AG04449 (cell line): ENCODE data around the gene CALCB.

Source experiments
- CTCF ChIA-PET: fragments of 350-600 bp; formaldehyde crosslinking; extraction: SDS; loops from one replicate; lab custom pipeline; 2021; ENCODE audit warnings: antibody characterized with exemption; lab: Yijun Ruan, JAX
- POLR2A ChIA-PET: fragments of 400-600, 350-600 bp; formaldehyde crosslinking; extraction: SDS; loops from one replicate; lab custom pipeline; 2020; ENCODE audit warnings: antibody characterized with exemption, inconsistent platforms; lab: Yijun Ruan, JAX
- DNase-seq: peaks from one replicate; pipeline ENCODE4 v3.0.0-alpha.2; 2010; ENCODE audit warnings: low read depth, low spot score
- H3K4me3 ChIP-seq: 2 replicates; pipeline ENCODE4 v1.5.1; 2011; ENCODE audit warnings: low read depth, mild to moderate bottlenecking, control low read depth, low read length
- CTCF ChIP-seq: IDR thresholded peaks from one replicate; pipeline ENCODE4 v1.5.1; 2011; ENCODE audit warnings: mild to moderate bottlenecking, moderate library complexity, low read length, control low read depth, inconsistent platforms; ENCODE audit not compliant: insufficient read depth; ENCODE audit errors: missing control alignments

The CALCB gene

GRCh38 chr11:15106201-15106965 lies 33.0 kb downstream of the CALCB start:
- no peak overlapping the region; the same call in 1 of the 2 replicates for H3K4me3 ChIP-seq
- DNase-seq: no peak
- TF ChIP-seq CTCF: no peak
- ChIA-PET POLR2A (interaction anchor here (0.8 to 1.1 kb wide), 3 partner anchors 17 to 91 kb away, joined by 3 to 4 read pairs (median 3); no protein-coding TSS in a partner anchor), CTCF (interaction anchor here (1.0 to 13.6 kb wide), 9 partner anchors 12 to 198 kb away, joined by 3 to 373 read pairs (median 4); no protein-coding TSS in a partner anchor)

DNA sequence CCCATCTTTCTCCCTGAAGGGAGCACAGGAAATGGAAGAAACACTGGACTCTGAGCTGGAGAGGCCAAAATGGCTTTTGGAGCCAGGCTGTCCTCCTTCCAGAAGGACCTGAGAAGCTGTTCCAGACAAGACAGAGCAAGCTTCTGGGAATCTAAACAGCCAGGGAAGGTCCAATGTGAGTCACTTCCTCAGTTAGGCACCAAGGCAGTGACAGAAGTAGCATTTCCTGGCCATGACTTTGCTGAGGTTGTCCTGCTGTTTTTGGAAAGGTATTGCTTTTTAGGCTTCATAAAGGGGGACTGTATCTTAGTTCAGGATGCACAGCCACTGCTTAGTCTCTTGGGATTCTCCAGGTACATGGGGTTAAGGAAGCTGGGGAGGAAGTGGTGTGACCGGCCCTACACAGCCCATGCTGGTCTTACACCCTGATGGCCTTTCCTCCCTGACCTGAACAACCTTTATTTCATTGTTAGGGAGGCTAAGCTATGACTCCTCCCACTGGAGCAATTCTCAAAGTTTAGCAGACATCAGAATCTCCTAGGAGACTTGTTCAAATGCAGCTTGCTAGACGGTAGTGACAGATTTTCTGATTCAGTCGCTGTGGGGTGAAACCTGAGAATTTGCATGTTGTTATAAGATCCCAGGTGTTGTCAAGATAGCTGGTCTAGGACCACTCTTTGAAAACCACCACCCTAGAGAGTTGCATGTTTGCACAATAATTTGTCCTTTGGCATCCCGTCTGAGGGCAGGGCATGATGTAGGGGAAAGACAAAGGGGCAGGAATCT lies 34.5 kb downstream of the CALCB start:
- DNase-seq: no peak
- CTCF ChIA-PET: interaction anchor here (0.6 to 13.6 kb wide), 8 partner anchors 8 to 100 kb away, joined by 3 to 373 read pairs (median 4); no protein-coding TSS in a partner anchor
- H3K4me3 ChIP-seq: no peak overlapping the region

GRCh38 chr11:15108592-15109130 lies 35.3 kb downstream of the CALCB start:
- POLR2A ChIA-PET: no interaction called here
- CTCF ChIA-PET: interaction anchor here (0.6 to 13.6 kb wide), 6 partner anchors 9 to 99 kb away, joined by 3 to 373 read pairs (median 4); no protein-coding TSS in a partner anchor

More for the DNA sequence above, 34.5 kb downstream of the CALCB start:
- POLR2A ChIA-PET: no interaction called here
- no peak for TF ChIP-seq CTCF

DNA sequence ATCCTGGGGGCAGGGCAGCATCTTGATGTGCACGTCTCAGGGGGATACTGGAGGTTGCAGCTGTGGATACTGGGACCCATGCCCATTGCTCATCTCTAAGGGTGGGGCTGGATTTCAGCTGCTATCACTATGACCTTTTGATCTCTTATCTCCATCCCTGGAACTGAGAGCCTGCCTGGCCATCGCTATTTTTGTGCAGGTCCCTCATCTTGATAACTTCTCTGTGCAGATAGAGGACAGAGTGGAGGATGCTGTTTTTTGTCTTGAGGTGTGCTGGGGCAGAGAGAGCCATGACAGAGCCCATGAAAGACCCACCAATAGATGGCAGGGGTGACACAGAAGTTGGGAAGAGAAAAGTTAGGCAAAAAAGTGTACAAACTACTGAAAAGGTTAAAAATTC lies 36.2 kb downstream of the CALCB start:
- H3K4me3 ChIP-seq: no peak overlapping the region
- POLR2A ChIA-PET: no interaction called here
- CTCF ChIA-PET: interaction anchor here (3.5 kb wide), 1 partner anchor 9 kb away, joined by 27 read pairs; no protein-coding TSS in a partner anchor
- DNase-seq: no peak
- TF ChIP-seq CTCF: no peak

More at GRCh38 chr11:15108592-15109130, 35.3 kb downstream of the CALCB start:
- H3K4me3 ChIP-seq: no peak overlapping the region
- no peak for DNase-seq
- no peak for TF ChIP-seq CTCF

DNA sequence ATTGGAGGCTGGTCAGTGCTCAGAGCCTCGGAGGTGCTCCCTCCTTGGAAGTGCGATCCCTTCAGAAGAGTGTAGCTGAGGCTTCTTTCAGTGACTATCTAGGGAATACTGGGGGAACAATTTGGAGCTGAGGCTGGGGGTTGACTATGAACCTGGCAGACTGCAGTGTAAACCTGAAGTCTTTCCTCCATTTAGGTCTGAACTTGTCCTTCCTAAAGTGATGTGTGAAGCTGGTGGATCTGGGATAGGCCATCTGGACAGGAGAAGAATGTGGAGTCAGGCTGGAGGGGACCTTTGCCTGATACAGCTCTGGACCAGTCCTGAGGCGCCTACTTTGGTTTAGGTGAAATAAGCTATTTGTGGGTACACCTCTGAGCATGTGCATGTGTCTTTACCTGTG lies 37.8 kb downstream of the CALCB start:
- CTCF ChIA-PET: interaction anchor here (0.8 to 3.5 kb wide), 3 partner anchors 11 to 50 kb away, joined by 3 to 27 read pairs (median 3); no protein-coding TSS in a partner anchor
- no peak overlapping the region for H3K4me3 ChIP-seq
- TF ChIP-seq CTCF: no peak
- POLR2A ChIA-PET: interaction anchor here (0.7 kb wide), 1 partner anchor 13 kb away, joined by 3 read pairs; no protein-coding TSS in a partner anchor
- DNase-seq: no peak
